Trophoblast cell (in vitro differentiated cells and primary cell): ENCODE data around the gene PRKN.

Source experiments
- DNase-seq, 2 donors: peaks; one replicate each; pipeline ENCODE4 v3.0.0-alpha.2; 2016
- H2AFZ ChIP-seq: 2 replicates; pipeline ENCODE4 v1.6.1; 2013; ENCODE audit warnings: low read length, moderate library complexity, mild to moderate bottlenecking; ENCODE audit not compliant: insufficient read depth, poor library complexity
- H2AK5ac ChIP-seq: 2 replicates; pipeline ENCODE4 v1.6.1; 2013; ENCODE audit warnings: mild to moderate bottlenecking, low read length
- H2BK120ac ChIP-seq: 2 replicates; pipeline ENCODE4 v1.6.1; 2013; ENCODE audit warnings: low read length, mild to moderate bottlenecking, moderate library complexity; ENCODE audit not compliant: insufficient read depth, poor library complexity
- H2BK12ac ChIP-seq: 2 replicates; pipeline ENCODE4 v1.6.1; 2013; ENCODE audit warnings: mild to moderate bottlenecking, low read length, moderate library complexity
- H2BK5ac ChIP-seq: 2 replicates; pipeline ENCODE4 v1.6.1; 2013; ENCODE audit warnings: low read length, low read depth, moderate library complexity, mild to moderate bottlenecking; ENCODE audit not compliant: poor library complexity
- H3K14ac ChIP-seq: 2 replicates; pipeline ENCODE4 v1.6.1; 2013; ENCODE audit warnings: mild to moderate bottlenecking, low read length
- H3K18ac ChIP-seq: 2 replicates; pipeline ENCODE4 v1.6.1; 2013; ENCODE audit warnings: mild to moderate bottlenecking, low read length
- H3K23ac ChIP-seq: 2 replicates; pipeline ENCODE4 v1.6.1; 2013; ENCODE audit warnings: low read length
- H3K27ac ChIP-seq: 2 replicates; pipeline ENCODE4 v1.5.1; 2013; ENCODE audit warnings: low read depth, mild to moderate bottlenecking, inconsistent platforms, low read length, moderate library complexity
- H3K27me3 ChIP-seq: 2 replicates; pipeline ENCODE4 v1.6.1; 2013; ENCODE audit warnings: inconsistent platforms, mild to moderate bottlenecking, low read length, moderate library complexity; ENCODE audit not compliant: insufficient read depth
- H3K36me3 ChIP-seq, 2 experiments: 1 replicate in 1 of 2; 2 replicates in 1 of 2; pipeline ENCODE4 v1.6.1; 2013; ENCODE audit warnings: low read length in 2 of 2, mild to moderate bottlenecking in 2 of 2, moderate library complexity in 1 of 2; ENCODE audit not compliant: insufficient read depth in 2 of 2, control insufficient read depth in 1 of 2
- H3K4ac ChIP-seq: 2 replicates; pipeline ENCODE4 v1.6.1; 2013; ENCODE audit warnings: low read depth, mild to moderate bottlenecking, low read length, moderate library complexity
- H3K4me1 ChIP-seq, 2 experiments: 1 replicate in 1 of 2; 2 replicates in 1 of 2; pipeline ENCODE4 v1.6.1; 2013; ENCODE audit warnings: low read length in 2 of 2, mild to moderate bottlenecking in 2 of 2, moderate library complexity in 1 of 2; ENCODE audit not compliant: insufficient read depth in 2 of 2, control insufficient read depth in 1 of 2
- H3K4me2 ChIP-seq: 2 replicates; pipeline ENCODE4 v1.6.1; 2013; ENCODE audit warnings: inconsistent platforms, mild to moderate bottlenecking, low read length, moderate library complexity
- H3K4me3 ChIP-seq: 2 replicates; pipeline ENCODE4 v1.5.1; 2013; ENCODE audit warnings: mild to moderate bottlenecking, low read depth, low read length, inconsistent platforms
- H3K79me1 ChIP-seq: one replicate; pipeline ENCODE4 v1.6.1; 2013; ENCODE audit warnings: low read length
- H3K79me2 ChIP-seq: 2 replicates; pipeline ENCODE4 v1.6.1; 2013; ENCODE audit warnings: low read length, mild to moderate bottlenecking; ENCODE audit not compliant: control insufficient read depth, insufficient read depth, poor library complexity
- H3K9ac ChIP-seq: 2 replicates; pipeline ENCODE4 v1.6.1; 2013; ENCODE audit warnings: mild to moderate bottlenecking, low read length
- H3K9me3 ChIP-seq: 2 replicates; pipeline ENCODE4 v1.6.1; 2013; ENCODE audit warnings: low read depth, mild to moderate bottlenecking, control low read depth, inconsistent platforms, low read length; ENCODE audit not compliant: insufficient read depth
- H4K12ac ChIP-seq: 2 replicates; pipeline ENCODE4 v1.6.1; 2013; ENCODE audit warnings: low read depth, mild to moderate bottlenecking, low read length, moderate library complexity
- H4K8ac ChIP-seq: 2 replicates; pipeline ENCODE4 v1.6.1; 2013; ENCODE audit warnings: low read depth, mild to moderate bottlenecking, low read length, moderate library complexity
- H4K91ac ChIP-seq: one replicate; pipeline ENCODE4 v1.6.1; 2013; ENCODE audit warnings: low read depth, mild to moderate bottlenecking, low read length, moderate library complexity
- WGBS: extraction: QIAGEN DNeasy Blood & Tissue Kit; methylation state at CpG from one replicate; pipeline ENCODE4 v1.1.7; 2013; ENCODE audit warnings: missing lambda C conversion rate; ENCODE audit not compliant: insufficient read length, insufficient coverage; ENCODE audit errors: extremely low coverage; 5-methylcytosine and 5-hydroxymethylcytosine counted together

Gene PRKN

DNA sequence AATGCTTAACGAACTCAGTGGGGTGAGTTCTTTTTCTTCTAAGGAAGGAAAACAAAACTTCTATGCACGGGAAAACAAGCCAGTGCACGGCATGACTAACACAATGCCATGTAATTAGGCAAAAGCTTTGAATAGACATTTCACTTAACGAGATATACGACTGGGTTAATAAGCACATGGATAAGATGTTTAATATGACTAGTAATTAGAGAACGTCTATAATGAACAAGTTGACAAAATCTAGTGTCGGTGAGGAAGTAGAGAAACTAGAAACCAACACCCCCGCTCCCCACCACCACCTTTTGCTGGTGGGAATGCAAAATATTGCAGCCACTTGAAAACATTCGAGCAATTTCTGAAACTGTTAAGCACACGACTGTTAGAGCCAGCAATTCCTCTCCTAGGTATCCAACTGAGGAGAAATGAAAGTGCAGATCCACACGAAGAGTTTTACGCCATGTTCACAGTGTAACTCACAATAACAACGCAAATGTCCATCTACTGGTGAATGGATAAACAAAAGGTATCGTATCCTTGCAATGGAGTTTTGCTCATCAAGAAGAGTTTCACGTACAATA, 808.8 kb downstream of the PRKN start:
- Histone ChIP-seq H3K79me2 (no peaks in the 10 kb centered on the region), H4K8ac (no peak overlapping the region), H2AK5ac (no peak overlapping the region), H2AFZ (no peak overlapping the region), H3K27me3 (no peaks in the 10 kb centered on the region), H3K4me3 (no peak overlapping the region), H2BK5ac (no peak overlapping the region), H3K18ac (no peak overlapping the region), H3K9me3 (no peaks in the 10 kb centered on the region), H3K4me2 (no peak overlapping the region), H2BK12ac (no peak overlapping the region), H3K14ac (no peak overlapping the region), H2BK120ac (no peak overlapping the region), H3K4me1 (no peaks in the 10 kb centered on the region), H4K12ac (no peak overlapping the region), H3K79me1 (no peaks in the 10 kb centered on the region), H3K27ac (no peak overlapping the region), H3K36me3 (no peaks in the 10 kb centered on the region), H3K4ac (no peak overlapping the region), H3K9ac (no peak overlapping the region), H3K23ac (no peak overlapping the region), H4K91ac (no peak overlapping the region)
- WGBS, result no CpG with 5 or more reads among the region's 15 CpGs
- DNase-seq, result peak in 1 of 2 donors; percentile 67

DNA sequence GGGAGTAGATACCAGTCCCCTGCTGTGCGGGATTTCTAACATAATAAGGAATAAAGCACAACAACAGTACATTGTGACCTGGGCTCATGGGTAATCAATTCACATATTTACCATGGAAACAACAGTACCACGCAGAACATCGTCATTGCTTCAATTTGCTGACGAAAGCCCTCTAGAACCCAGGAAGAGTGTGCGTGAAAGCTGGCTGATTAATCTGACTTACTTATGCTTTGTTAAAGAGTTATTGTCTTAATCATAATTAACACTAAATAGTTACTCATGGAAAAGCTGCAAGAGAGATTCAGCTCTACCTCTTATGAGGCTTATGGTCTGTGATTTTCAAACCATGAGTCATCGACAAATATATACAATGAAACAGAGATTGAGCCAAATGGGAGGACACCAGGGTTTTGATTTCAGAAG, 809.4 kb downstream of the PRKN start:
- H2BK120ac ChIP-seq, result no peak overlapping the region
- H2AFZ ChIP-seq, result no peak overlapping the region
- H3K4me1 ChIP-seq, result no peaks in the 10 kb centered on the region
- no peak overlapping the region for H3K18ac ChIP-seq
- H4K12ac ChIP-seq, result no peak overlapping the region
- peak in 1 of 2 donors; percentile 55 for DNase-seq
- no peak overlapping the region for H3K23ac ChIP-seq
- H3K9me3 ChIP-seq, result no peaks in the 10 kb centered on the region
- no peak overlapping the region for H2BK5ac ChIP-seq
- WGBS, result no CpG with 5 or more reads among the region's 6 CpGs
- H3K27me3 ChIP-seq, result no peaks in the 10 kb centered on the region
- H4K91ac ChIP-seq, result no peak overlapping the region
- no peak overlapping the region for H3K9ac ChIP-seq
- no peak overlapping the region for H3K27ac ChIP-seq
- H2AK5ac ChIP-seq, result no peak overlapping the region
- no peak overlapping the region for H4K8ac ChIP-seq
- no peak overlapping the region for H2BK12ac ChIP-seq
- no peaks in the 10 kb centered on the region for H3K36me3 ChIP-seq
- H3K79me2 ChIP-seq, result no peaks in the 10 kb centered on the region
- no peaks in the 10 kb centered on the region for H3K79me1 ChIP-seq
- H3K4me2 ChIP-seq, result no peak overlapping the region
- H3K14ac ChIP-seq, result no peak overlapping the region
- no peak overlapping the region for H3K4ac ChIP-seq
- H3K4me3 ChIP-seq, result no peak overlapping the region

DNA sequence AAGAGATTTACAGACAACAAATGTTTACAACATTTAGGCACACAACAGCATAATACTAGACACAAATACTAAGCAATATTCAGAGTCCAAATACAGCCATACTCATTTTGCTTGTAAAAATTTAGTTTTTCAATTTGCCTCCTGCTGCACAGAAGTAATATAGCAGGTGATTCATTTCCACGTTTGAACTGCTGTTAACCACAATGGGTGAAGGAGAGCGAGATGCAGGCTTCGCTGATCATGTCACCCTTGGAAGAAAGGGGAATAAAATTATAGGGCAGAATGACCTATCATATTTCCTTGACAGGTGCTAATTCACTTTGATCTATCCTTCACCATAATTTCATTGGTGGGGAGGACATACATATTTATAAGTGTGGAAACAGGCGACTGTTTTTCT, 809.9 kb downstream of the PRKN start:
- Histone ChIP-seq H3K9ac (no peak overlapping the region), H3K4me1 (no peaks in the 10 kb centered on the region), H2AFZ (no peak overlapping the region), H3K14ac (no peak overlapping the region), H2BK120ac (no peak overlapping the region), H3K36me3 (no peaks in the 10 kb centered on the region), H3K4me2 (no peak overlapping the region), H3K79me1 (no peaks in the 10 kb centered on the region), H3K4me3 (no peak overlapping the region), H3K27me3 (no peaks in the 10 kb centered on the region), H3K23ac (no peak overlapping the region), H3K4ac (no peak overlapping the region), H4K8ac (no peak overlapping the region), H4K12ac (no peak overlapping the region), H2BK5ac (no peak overlapping the region), H3K9me3 (no peaks in the 10 kb centered on the region), H3K18ac (no peak overlapping the region), H3K27ac (no peak overlapping the region), H4K91ac (no peak overlapping the region), H2AK5ac (no peak overlapping the region), H2BK12ac (no peak overlapping the region), H3K79me2 (no peaks in the 10 kb centered on the region)
- peak in 1 of 2 donors; percentile 37 for DNase-seq
- WGBS, result no CpG with 5 or more reads among the region's 4 CpGs

DNA sequence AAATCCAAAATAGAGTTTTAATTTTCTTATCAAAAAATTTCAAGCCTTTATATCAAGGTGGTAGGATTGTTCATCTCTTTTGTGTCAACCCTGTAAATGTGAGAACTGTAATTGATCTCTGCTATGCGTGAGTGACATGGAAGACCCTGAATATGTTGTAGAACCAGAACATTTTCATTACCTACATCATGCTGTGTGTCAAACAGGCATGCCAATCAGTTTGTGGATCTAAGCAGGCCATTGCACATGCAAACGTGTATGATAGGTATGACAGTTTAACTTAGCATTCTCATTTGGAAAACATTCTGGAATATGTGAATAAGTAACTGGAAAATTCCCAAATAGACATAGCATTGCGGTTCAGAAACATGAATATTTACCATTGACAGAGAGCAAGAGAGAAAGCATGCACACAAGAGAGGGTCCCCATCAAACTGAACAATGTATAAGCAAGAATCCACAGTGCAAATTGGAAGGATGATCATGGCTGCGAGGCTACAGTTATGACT, 812.1 kb downstream of the PRKN start:
- H3K4ac ChIP-seq, result no peak overlapping the region
- H2AFZ ChIP-seq, result no peak overlapping the region
- H3K23ac ChIP-seq, result no peak overlapping the region
- WGBS, result no CpG with 5 or more reads among the region's 4 CpGs
- H3K79me1 ChIP-seq, result no peaks in the 10 kb centered on the region
- no peak overlapping the region for H2BK120ac ChIP-seq
- no peak overlapping the region for H3K18ac ChIP-seq
- no peak overlapping the region for H3K4me2 ChIP-seq
- H3K4me3 ChIP-seq, result no peak overlapping the region
- H3K79me2 ChIP-seq, result no peaks in the 10 kb centered on the region
- no peak overlapping the region for H2BK5ac ChIP-seq
- no peak overlapping the region for H3K14ac ChIP-seq
- H3K27ac ChIP-seq, result no peak overlapping the region
- H4K91ac ChIP-seq, result no peak overlapping the region
- no peak overlapping the region for H2AK5ac ChIP-seq
- no peak overlapping the region for H4K8ac ChIP-seq
- no peaks in the 10 kb centered on the region for H3K4me1 ChIP-seq
- no peaks in the 10 kb centered on the region for H3K27me3 ChIP-seq
- no peak overlapping the region for H3K9ac ChIP-seq
- no peak overlapping the region for H4K12ac ChIP-seq
- no peaks in the 10 kb centered on the region for H3K36me3 ChIP-seq
- no peak overlapping the region for H2BK12ac ChIP-seq
- H3K9me3 ChIP-seq, result no peaks in the 10 kb centered on the region
- DNase-seq, result peak; percentile 71 to 88
